Vagina (tissue), 2 donors: ENCODE data around the gene JADE2.
"Not testable (repeated sequence)": the region's sequence is repeated elsewhere in the genome, so short reads cannot be mapped to it uniquely, and the experiment has no call there.

Experiments
- POLR2A ChIP-seq, 2 donors: fragments of 450-650 bp; IDR thresholded peaks; one replicate each; pipeline ENCODE4 v1.6.1; 2017; ENCODE audit warnings: antibody characterized with exemption in 2 of 2, mild to moderate bottlenecking in 2 of 2, moderate library complexity in 2 of 2
- TF ChIP-seq, protein P1 (sequence below), 3 experiments: fragments of 450-650 bp in 2 of 3; fragments of 200-600 bp in 1 of 3; sonication (generic) in 1 of 3; IDR thresholded peaks; one replicate each; pipeline ENCODE4 v1.5.1; 2017 to 2019; ENCODE audit warnings: antibody characterized with exemption in 3 of 3, mild to moderate bottlenecking in 2 of 3, moderate library complexity in 2 of 3

DNA sequence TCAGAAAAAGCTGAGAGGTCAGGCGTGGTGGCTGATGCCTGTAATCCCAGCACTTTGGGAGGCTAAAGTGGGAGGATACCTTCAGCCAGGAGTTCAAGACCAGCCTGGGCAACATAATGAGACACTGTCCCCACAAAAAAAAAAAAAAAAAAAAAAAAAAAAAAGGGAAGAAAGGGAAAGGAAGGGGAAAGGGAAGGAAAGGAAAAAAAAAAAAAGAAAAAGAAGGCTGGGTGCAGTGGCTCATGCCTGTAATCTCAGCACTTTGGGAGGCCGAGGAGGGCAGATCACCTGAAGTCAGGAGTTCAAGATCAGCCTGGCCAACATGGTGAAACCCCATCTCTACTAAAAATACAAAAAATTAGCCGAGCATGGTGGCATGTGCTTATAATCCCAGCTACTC, 74.3 kb downstream of the JADE2 start:
- not testable (repeated sequence) for TF ChIP-seq POLR2A (IDR thresholded peaks at IDR 0.05)
- TF ChIP-seq, protein P1, sequence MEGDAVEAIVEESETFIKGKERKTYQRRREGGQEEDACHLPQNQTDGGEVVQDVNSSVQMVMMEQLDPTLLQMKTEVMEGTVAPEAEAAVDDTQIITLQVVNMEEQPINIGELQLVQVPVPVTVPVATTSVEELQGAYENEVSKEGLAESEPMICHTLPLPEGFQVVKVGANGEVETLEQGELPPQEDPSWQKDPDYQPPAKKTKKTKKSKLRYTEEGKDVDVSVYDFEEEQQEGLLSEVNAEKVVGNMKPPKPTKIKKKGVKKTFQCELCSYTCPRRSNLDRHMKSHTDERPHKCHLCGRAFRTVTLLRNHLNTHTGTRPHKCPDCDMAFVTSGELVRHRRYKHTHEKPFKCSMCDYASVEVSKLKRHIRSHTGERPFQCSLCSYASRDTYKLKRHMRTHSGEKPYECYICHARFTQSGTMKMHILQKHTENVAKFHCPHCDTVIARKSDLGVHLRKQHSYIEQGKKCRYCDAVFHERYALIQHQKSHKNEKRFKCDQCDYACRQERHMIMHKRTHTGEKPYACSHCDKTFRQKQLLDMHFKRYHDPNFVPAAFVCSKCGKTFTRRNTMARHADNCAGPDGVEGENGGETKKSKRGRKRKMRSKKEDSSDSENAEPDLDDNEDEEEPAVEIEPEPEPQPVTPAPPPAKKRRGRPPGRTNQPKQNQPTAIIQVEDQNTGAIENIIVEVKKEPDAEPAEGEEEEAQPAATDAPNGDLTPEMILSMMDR (IDR thresholded peaks at IDR 0.05) = not testable (repeated sequence)
